Measurements from ENCODE around the gene PSMB1.

- TF ChIP-seq MAX (CRISPR knock-in tag; IDR thresholded peaks at IDR 0.05) (no peak), ZBTB21 (CRISPR knock-in tag; IDR thresholded peaks at IDR 0.05; ENCODE audit: borderline replicate concordance) (no peak), CTCF (IDR thresholded peaks at IDR 0.05) (no peak), USF1 (CRISPR knock-in tag; IDR thresholded peaks at IDR 0.05) (no peak), ATF3 (CRISPR knock-in tag; conservative IDR thresholded peaks at IDR 0.05) (no peak), PRRX2 (CRISPR knock-in tag; IDR thresholded peaks at IDR 0.05) (no peak), PREB (CRISPR knock-in tag; IDR thresholded peaks at IDR 0.05; ENCODE audit: borderline replicate concordance) (no peak), JUN (CRISPR knock-in tag; IDR thresholded peaks at IDR 0.05) (no peak), ELF4 (CRISPR knock-in tag; IDR thresholded peaks at IDR 0.05; ENCODE audit: low read depth) (no peak), NFYB (CRISPR knock-in tag; conservative IDR thresholded peaks at IDR 0.05; ENCODE audit: low read depth) (no peak), EMX1 (CRISPR knock-in tag; IDR thresholded peaks at IDR 0.05) (no peak), CDX4 (CRISPR knock-in tag; IDR thresholded peaks at IDR 0.05; ENCODE audit: borderline replicate concordance) (no peak)
Observed at GRCh38 chr6:170553534-170554012, 466 bp upstream of the PSMB1 start.
